Left lung (tissue), 10 donors: ENCODE data around the gene ERFL. TPM values are rescaled to one million over a fixed set of nuclear protein-coding genes. Genes with fewer than 3 reads are reported as not detected.

Experiments used
- ATAC-seq: fragments of 200-7000 bp; cut with Tn5 transposase; one replicate; pipeline ENCODE4 v1.9.1; 2020; ENCODE audit warnings: moderate library complexity
- DNase-seq, 4 donors: peaks; one replicate each; pipeline ENCODE4 v3.0.0-alpha.2; 2013 to 2020
- H3K27ac ChIP-seq, 2 donors: fragments of 200-600 bp; sonication (generic) in 1 of 2; one replicate each; pipeline versions ENCODE4 v1.5.0 to v1.8.0; 2020 to 2021
- H3K27me3 ChIP-seq, 2 donors: fragments of 200-600 bp; sonication (generic) in 1 of 2; one replicate each; pipeline versions ENCODE4 v1.5.0 to v1.8.0; 2020 to 2021
- H3K36me3 ChIP-seq, 2 donors: fragments of 200-600 bp; sonication (generic) in 1 of 2; one replicate each; pipeline versions ENCODE4 v1.5.0 to v1.8.0; 2020 to 2021
- H3K4me1 ChIP-seq, 2 donors: fragments of 200-600 bp; one replicate each; pipeline ENCODE4 v1.8.0; 2021
- H3K4me3 ChIP-seq, 2 donors: fragments of 200-600 bp; sonication (generic) in 1 of 2; one replicate each; pipeline versions ENCODE4 v1.5.0 to v1.8.0; 2020 to 2021; ENCODE audit warnings: mild to moderate bottlenecking in 1 of 2
- H3K9me3 ChIP-seq, 2 donors: fragments of 200-600 bp; sonication (generic) in 1 of 2; one replicate each; pipeline versions ENCODE4 v1.5.0 to v1.8.0; 2020 to 2021
- intact Hi-C, 2 donors: fragments of 100-400 bp; cut with DNase I; formaldehyde crosslinking; loops; one replicate each; pipeline versions ENCODE4 v1.11.2 to v1.14.2; 2022
- polyA plus RNA-seq, 6 donors: library from polyadenylated mRNA; unstranded; fragments of 120-200 nt; gene quantifications; one replicate each; pipeline ENCODE4 v1.2.1, GENCODE V29; 2013; ENCODE audit not compliant: insufficient read length in 6 of 6
- total RNA-seq, 2 donors: library from RNA; stranded (reverse); fragmentation: NEBNext Ultra II Directional; extraction: Animal tissue kit (Norgen Biotek cat#: 25700); gene quantifications; one replicate each; pipeline ENCODE4 v1.2.1, GENCODE V29; 2021
- TF ChIP-seq, protein P1 (sequence below), 2 donors: fragments of 200-600 bp; sonication (generic) in 1 of 2; IDR thresholded peaks; one replicate each; pipeline versions ENCODE4 v1.5.0 to v1.8.0; 2021; ENCODE audit warnings: antibody characterized with exemption in 2 of 2
- donor health status: DM: no; HTN: yes; CAD: no.
- donor health status: DM: no; HTN: no; CAD: no.

ERFL gene
- total and polyA plus RNA-seq, 8 donors, result 0.08 to 0.38 (median 0.26) TPM; not detected in 2

GRCh38 chr19:41905273-41906002 is 22.8 kb downstream of the ERFL start:
- intact Hi-C loops, result no loop called here
- Histone ChIP-seq H3K27ac (no peak overlapping the region), H3K27me3 (no peaks in the 10 kb centered on the region), H3K36me3 (peaks cover 6 to 81% of the 10 kb centered on the region in 2 donors), H3K4me1 (no peaks in the 10 kb centered on the region), H3K9me3 (no peaks in the 10 kb centered on the region), H3K4me3 (no peak overlapping the region)
- DNase-seq (peak in 1 of 4 donors; percentile 56), ATAC-seq (no peak)
- TF ChIP-seq, protein P1, sequence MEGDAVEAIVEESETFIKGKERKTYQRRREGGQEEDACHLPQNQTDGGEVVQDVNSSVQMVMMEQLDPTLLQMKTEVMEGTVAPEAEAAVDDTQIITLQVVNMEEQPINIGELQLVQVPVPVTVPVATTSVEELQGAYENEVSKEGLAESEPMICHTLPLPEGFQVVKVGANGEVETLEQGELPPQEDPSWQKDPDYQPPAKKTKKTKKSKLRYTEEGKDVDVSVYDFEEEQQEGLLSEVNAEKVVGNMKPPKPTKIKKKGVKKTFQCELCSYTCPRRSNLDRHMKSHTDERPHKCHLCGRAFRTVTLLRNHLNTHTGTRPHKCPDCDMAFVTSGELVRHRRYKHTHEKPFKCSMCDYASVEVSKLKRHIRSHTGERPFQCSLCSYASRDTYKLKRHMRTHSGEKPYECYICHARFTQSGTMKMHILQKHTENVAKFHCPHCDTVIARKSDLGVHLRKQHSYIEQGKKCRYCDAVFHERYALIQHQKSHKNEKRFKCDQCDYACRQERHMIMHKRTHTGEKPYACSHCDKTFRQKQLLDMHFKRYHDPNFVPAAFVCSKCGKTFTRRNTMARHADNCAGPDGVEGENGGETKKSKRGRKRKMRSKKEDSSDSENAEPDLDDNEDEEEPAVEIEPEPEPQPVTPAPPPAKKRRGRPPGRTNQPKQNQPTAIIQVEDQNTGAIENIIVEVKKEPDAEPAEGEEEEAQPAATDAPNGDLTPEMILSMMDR (IDR thresholded peaks at IDR 0.05), result no peak

GRCh38 chr19:41904118-41904870 is 24.0 kb downstream of the ERFL start:
- no peak overlapping the region for H3K4me3 ChIP-seq
- H3K27me3 ChIP-seq, result no peaks in the 10 kb centered on the region
- peak overlapping the region; percentile 48 to 62 for H3K27ac ChIP-seq
- no peaks in the 10 kb centered on the region for H3K9me3 ChIP-seq
- DNase-seq (peak; percentile 38 to 90 (median 84)), ATAC-seq (peak; percentile 88)
- intact Hi-C loops, result no loop called here
- peaks cover 6 to 93% of the 10 kb centered on the region in 2 donors for H3K36me3 ChIP-seq
- no peaks in the 10 kb centered on the region for H3K4me1 ChIP-seq
- TF ChIP-seq, protein P1 (IDR thresholded peaks at IDR 0.05), result no peak

GRCh38 chr19:41903193-41903953 is 24.9 kb downstream of the ERFL start:
- no peaks in the 10 kb centered on the region for H3K9me3 ChIP-seq
- peak in 1 of 4 donors; percentile 65 for DNase-seq
- no peaks in the 10 kb centered on the region for H3K4me1 ChIP-seq
- TF ChIP-seq, protein P1 (IDR thresholded peaks at IDR 0.05), result no peak
- H3K4me3 ChIP-seq, result no peak overlapping the region
- no peaks in the 10 kb centered on the region for H3K27me3 ChIP-seq
- ATAC-seq, result peak; percentile 41
- peaks cover 6 to 100% of the 10 kb centered on the region in 2 donors for H3K36me3 ChIP-seq
- H3K27ac ChIP-seq, result no peak overlapping the region
- intact Hi-C loops, result no loop called here

GRCh38 chr19:41902594-41902993 is 25.7 kb downstream of the ERFL start:
- Histone ChIP-seq H3K9me3 (no peaks in the 10 kb centered on the region), H3K4me1 (no peaks in the 10 kb centered on the region), H3K4me3 (no peak overlapping the region), H3K36me3 (peaks cover 6 to 100% of the 10 kb centered on the region in 2 donors), H3K27ac (no peak overlapping the region), H3K27me3 (no peaks in the 10 kb centered on the region)
- ATAC-seq, result no peak
- intact Hi-C loops, result no loop called here
- DNase-seq, result peak in 1 of 4 donors; percentile 65
- TF ChIP-seq, protein P1 (IDR thresholded peaks at IDR 0.05), result no peak
